RCC 7860 (cell line): Measurements from ENCODE around the gene GPS1.

Experiments
- DNase-seq: peaks from one replicate; pipeline ENCODE4 v3.0.0-alpha.2; 2015; ENCODE audit warnings: low spot score
- FAIRE-seq: peaks from 2 replicates; lab custom pipeline; 2012; peaks lifted over from hg19 to GRCh38; lab: Jason Lieb, UNC

GPS1 gene

DNA sequence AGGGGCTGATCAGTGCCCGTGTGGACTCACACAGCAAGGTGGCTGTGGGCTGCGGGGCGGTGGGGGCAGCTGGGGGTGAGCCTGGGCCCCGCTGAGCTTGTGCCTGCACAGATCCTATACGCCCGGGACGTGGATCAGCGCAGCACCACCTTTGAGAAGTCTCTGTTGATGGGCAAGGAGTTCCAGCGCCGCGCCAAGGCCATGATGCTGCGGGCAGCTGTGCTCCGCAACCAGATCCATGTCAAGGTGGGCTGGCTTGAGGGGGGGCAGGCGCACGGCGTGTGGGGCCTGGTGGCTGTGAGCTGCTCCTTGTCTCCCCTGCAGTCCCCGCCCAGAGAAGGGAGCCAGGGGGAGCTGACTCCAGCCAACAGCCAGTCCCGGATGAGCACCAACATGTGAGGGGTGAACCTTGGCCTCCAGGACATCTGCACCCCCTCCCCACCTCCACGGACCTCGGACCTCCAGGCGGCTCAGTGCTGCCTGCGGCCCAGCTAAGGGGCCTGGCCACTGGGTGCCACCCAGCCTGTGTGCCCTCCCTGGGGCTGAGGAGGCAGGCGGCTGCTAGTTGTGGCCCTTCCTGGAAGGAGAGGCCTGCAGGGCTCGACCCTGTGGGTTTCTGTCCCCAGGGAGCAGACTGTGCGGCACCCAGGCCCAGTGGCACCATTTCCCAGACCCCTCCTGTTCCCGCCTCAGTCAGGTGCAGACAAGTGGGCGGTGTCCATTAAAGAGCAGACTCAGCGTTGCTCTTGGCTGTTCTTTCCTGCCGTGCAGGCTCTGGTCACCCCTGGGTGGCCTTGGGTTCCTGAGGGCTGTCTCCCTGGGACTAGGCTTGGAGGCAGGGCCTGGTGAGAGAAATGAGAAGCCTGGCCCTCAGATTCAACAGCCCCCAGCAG is 5.3 kb downstream of the GPS1 start:
- FAIRE-seq: no peak
- DNase-seq: no peak

DNA sequence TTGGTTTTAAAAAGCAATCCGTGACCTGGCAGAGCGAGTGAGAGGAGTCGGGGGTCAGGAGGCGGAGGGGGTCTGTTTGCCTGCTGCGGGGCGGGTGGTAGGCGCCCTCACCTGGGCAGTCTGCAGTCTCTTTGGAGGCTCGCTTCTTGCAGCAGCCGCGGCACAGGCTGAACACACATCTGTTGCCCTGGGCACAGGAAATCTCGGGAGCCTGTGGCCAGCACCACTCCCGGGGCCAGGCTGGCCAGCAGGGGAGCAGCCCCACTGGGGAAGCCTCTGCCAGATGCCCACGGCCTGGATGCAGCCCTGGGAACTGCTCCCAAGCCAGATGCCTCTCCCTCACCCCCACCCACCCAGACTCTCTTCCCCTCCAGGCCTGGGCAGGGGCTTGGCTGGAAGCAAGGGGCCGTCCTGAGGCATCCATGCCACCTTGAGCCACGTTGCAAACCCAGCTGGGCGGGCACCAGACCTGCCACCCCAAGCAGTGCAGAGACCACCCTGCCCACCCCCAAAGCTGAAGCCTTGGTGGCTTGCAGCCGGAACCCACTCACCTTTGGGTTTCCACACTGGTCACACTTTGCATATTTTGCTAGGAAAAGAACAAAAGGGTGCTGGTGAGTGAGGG is 6.6 kb downstream of the GPS1 start:
- no peak for FAIRE-seq
- no peak for DNase-seq

DNA sequence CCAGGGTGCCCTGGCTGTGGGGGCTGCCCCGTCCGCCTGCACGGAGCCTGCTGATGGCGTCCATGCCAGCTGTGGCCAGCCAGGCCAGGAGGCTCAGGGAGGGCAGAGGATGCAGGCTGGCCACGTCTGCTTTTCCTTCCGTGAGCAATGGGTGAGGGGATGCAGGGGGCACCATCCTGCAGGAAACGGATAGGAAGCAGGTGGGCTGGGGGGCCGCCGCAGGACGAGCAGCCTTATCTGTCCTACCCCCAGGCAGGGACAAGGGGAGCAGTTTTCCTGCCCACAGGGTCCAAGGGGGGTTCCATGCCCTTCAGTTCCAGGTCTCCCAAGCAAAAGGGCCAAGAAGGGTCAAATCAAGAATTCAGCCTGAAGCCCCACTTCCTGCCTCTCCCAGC is 7.2 kb downstream of the GPS1 start:
- FAIRE-seq (no peak), DNase-seq (no peak)

DNA sequence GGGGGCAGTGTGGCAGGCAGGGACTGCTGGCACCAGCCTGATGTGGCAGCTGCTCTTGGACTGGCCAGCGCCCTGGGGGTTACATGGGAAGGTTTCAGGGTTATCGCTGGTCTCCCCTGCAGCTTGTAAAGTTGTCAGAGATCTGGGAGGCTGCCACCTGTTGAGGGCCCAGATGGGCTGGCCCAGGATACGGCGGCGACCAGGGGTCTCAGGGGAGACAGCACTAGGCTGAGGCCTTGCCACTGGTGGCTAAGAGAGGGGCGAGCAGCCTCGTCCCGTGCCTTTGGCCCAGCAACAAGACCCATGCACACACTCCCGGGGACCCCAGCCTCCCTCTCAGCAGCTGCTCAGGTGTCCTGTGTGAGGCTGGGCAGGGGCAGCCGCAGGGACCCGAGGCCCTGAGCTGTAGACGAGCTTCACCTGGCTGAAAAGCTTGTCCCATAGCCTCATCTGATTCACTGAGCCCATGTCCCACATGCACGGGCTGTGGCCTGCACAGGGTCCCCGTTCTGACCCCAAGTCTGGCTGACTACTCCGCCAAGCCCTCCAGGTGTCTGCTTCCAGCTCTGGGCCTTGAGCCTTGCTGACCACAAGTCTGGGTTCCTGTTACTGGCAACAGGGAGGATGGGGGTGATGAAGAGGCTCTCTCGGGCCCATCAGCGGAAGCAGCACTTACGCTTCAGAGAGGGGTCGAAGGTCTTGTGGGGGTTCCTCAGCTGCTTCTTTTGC is 7.7 kb downstream of the GPS1 start:
- DNase-seq (no peak), FAIRE-seq (no peak)

- DNase-seq (no peak), FAIRE-seq (no peak)
These were observed 8.3 kb downstream of the GPS1 start for GRCh38 chr17:82060001-82060380.

- no peak for DNase-seq
- no peak for FAIRE-seq
These were observed 8.9 kb downstream of the GPS1 start for GRCh38 chr17:82060614-82061013.

- DNase-seq (no peak), FAIRE-seq (no peak)
These were observed 9.6 kb downstream of the GPS1 start for GRCh38 chr17:82061047-82061925.

DNA sequence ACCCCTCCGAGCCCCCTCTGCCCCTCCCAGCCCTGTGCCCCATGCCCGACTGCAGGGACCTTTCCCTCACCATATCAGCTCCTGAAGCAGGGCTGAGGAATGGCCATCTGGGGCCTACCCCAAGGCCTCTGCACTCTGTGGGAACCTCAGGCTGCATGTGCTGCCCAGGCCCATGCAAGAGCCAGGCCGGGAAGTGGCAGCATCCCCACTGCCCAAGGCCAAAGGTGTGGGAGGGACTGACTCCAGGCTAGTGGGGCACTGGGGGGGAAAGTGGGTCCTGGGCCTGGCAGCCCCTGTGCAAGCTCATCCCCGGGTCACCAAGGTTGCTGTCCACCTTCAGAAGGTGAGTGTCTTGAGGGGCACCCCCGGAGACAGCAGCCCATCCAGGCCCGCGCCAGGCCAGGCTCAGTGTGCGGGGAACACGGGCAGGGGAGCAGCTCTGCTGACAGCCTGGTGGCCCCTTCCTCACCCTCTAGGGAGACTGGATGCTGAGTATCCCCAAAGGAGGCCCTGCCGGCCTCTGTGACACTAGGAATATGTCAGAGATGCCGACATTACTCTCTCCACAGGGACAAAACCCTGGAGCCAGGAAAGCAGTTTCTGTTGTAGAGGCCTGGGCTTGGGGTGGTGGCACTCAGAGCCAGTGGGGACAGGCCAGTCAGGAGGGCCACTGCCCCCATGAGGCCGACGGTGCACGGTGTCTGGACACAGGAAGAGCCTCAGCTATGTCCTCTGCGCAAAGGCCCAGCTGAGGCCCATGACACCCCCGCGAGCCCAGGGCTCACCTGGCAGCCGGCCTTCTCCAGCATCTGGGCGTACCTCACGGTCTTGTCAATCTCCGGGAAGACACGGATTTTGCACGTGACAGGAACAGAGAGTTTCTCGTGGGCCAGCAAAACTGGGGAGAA is 10.6 kb downstream of the GPS1 start:
- FAIRE-seq (no peak), DNase-seq (no peak)

DNA sequence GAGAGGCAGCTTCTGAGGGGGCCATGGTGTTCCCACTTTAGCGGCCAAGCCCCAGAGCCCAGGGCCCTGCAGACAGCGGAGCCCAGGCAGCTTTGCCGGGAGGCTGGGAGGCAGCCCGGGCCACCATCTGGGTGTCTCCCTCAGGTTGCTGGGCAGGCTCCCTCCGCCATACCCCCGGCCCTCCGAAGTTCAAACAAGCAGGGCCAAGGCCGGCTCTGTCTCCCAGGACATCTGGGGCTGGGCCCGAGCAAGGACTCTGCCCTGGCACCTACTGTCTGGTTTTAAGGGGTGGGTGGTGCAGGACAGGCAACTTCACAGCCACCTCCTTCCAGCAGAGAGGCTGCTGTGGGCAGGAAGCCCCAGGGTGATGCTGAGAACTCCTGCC is 11.3 kb downstream of the GPS1 start:
- no peak for FAIRE-seq
- no peak for DNase-seq

- FAIRE-seq: no peak
- DNase-seq: no peak
These were observed 12.0 kb downstream of the GPS1 start for GRCh38 chr17:82063424-82064415.

- FAIRE-seq: no peak
- DNase-seq: peak; percentile 6
These were observed 12.9 kb downstream of the GPS1 start for GRCh38 chr17:82064433-82065192.

DNA sequence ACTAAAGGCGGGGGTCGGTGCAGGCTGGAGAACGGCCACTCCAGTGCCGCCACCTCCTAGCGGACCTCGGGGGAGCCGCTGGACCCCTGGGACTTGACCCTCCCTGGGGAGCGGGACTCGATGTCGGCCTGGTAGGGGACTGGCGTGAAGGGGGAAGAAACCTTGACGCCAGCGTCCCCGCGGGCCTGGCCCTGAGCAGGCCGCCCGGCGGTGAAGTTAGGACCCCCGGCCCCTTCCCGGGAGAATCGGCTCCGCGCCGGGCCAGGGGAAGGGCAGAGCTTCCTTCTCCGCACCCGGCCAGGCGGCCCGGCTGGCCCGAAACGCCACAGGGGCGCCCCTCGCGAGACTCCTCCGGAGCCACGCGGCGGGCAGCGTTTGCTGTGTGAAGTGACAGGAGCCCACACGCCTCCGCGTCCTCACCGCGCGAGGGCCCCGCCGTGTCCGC is 13.5 kb downstream of the GPS1 start:
- no peak for FAIRE-seq
- DNase-seq: no peak

DNA sequence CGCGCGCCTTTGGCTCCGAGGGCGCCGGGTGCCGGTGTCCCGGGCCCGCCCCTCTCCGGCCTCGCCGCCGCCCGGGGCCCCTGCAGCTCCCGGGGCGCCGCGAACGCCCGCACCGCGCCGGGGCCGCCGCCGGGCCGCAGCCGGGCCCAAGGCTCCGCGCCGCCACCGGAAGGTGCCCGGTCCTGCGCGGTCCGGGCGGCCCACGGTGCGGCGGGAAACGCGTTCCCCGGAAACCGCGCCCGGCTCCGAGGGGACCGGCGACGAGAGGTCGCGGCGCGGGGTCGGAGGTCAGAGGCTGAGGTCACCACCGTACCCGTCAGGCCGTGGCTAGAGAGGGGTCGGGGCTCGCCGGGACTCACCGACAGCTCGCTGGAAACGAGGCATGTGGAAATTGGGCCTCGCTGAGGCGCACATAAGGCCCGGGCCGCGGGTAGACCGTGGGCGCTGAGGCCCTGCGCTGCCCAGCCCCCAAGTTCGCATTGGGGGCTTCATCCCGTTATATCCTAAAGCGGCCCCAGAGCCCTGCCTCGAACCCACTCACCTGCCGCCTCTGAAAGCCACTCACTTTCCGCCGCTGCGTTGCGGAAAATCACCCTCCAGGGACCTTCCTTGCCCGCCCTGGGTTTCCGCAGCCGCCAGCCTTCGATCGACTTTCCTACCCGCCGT is 14.1 kb downstream of the GPS1 start, which contains the start of gene DUS1L:
Gene DUS1L, minus strand, starts transcription at position 167 of the 666 bp plus-strand sequence. CDS start 745 bp downstream, outside the sequence.
- no peak for DNase-seq
- FAIRE-seq: no peak

GRCh38 chr17:82070611-82071010 is 18.9 kb downstream of the GPS1 start:
- DNase-seq (no peak), FAIRE-seq (no peak)

- DNase-seq (no peak), FAIRE-seq (no peak)
These were observed 21.1 kb downstream of the GPS1 start for GRCh38 chr17:82072827-82073226.

DNA sequence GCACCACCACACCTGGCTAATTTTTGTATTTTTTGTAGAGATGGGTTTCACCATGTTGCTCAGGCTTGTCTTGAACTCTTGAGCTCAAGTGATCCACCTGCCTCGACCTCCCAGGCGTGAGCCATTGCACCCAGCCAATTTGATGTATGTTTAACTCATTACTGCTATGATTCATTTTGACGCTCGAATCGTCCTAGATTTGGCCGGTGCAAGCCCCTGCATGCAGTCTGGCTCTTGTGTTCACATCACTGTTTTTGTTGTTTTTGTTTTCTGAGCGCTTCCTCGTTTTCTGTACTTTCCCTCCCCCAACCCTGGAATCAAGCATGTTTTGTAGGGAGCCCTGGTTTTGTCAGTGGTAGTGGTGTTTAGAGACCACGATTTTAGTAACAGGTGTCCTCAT is 21.7 kb downstream of the GPS1 start:
- DNase-seq (no peak), FAIRE-seq (no peak)
